ENCODE results near the gene ARL8A. TPM values are rescaled to one million over a fixed set of nuclear protein-coding genes. Genes with fewer than 3 reads are reported as not detected.
"Not testable (repeated sequence)": the region's sequence is repeated elsewhere in the genome, so short reads cannot be mapped to it uniquely, and the experiment has no call there.

The ARL8A gene
- polyA plus RNA-seq, 5 donors, result 36.5 to 47.3 (median 43.8) TPM

GRCh38 chr1:202161151-202162046 lies 16.9 kb upstream of the ARL8A start:
- DNase-seq, result no peak

DNA sequence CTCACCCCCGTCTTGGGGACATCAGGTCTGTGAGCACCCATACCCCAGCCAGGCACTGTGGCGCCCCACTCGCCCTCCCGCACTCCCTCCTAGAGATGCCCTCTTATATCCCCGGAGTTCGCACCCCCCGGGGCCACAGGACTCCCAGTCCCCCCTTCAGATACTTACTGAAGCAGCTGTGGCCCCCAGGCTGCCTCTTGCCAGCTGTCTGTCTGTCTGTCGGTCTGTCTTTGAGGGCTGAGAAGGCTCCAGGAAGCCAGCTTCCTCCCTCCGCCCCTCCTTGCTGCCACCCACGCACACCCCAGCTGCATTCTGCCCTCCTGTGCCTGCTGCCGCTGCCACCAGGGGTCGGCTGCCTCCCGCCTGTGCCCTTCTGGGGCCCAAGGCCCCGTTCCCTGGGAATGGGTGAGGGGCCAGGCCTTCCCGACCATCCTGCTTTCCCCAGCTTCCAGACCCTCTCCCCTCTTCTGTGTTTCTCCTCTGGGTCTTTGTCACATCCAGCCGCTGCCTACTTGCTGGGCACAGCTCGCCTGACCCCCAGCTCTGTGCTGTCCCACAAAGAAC lies 15.9 kb upstream of the ARL8A start, which contains the start of gene PTPN7:
PTPN7 (minus strand) TSS at position 226 of the 564 bp plus-strand sequence. CDS start 1,200 bp downstream, outside the sequence.
- DNase-seq, result no peak

GRCh38 chr1:202159534-202160371 lies 15.2 kb upstream of the ARL8A start:
- no peak for DNase-seq

DNA sequence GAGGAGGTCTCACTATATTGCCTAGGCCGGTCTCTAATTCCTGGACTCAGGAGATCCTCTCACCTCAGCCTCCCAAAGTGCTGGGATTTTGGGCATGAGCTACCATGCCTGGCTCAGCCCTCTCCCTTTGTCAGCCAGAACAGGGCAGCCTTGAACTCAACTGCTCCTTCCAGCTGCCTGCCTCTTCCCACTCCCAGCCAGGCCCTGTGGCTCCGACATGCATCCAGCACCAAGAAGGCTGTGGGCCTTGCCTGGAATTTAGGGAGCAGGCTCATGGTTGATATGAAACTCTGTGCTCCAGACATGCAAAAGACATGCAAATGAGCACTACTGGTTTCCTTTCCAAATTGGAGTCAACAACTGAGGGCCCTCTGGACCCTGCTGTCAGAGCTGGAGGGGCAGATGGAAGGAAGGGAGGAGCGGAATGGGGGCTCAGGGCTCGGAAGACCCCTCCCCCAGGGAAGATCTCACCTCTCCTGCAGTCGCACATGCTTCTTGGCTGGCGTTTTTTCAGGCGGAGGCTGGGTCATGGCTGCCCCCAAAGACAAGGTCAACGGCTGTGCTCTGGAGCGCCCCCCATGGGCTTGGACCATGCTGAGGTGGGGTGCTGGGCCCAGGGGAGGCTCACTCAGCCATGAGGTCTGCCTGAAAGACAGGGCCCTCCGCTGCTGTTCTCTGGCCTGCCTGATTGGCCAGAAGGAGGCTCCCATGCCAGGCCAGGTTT lies 14.4 kb upstream of the ARL8A start:
- DNase-seq, result no peak

GRCh38 chr1:202157945-202158344 lies 13.4 kb upstream of the ARL8A start:
- no peak for DNase-seq

GRCh38 chr1:202156590-202156989 lies 12.1 kb upstream of the ARL8A start:
- no peak for DNase-seq

GRCh38 chr1:202155478-202156021 lies 11.0 kb upstream of the ARL8A start:
- no peak for DNase-seq

DNA sequence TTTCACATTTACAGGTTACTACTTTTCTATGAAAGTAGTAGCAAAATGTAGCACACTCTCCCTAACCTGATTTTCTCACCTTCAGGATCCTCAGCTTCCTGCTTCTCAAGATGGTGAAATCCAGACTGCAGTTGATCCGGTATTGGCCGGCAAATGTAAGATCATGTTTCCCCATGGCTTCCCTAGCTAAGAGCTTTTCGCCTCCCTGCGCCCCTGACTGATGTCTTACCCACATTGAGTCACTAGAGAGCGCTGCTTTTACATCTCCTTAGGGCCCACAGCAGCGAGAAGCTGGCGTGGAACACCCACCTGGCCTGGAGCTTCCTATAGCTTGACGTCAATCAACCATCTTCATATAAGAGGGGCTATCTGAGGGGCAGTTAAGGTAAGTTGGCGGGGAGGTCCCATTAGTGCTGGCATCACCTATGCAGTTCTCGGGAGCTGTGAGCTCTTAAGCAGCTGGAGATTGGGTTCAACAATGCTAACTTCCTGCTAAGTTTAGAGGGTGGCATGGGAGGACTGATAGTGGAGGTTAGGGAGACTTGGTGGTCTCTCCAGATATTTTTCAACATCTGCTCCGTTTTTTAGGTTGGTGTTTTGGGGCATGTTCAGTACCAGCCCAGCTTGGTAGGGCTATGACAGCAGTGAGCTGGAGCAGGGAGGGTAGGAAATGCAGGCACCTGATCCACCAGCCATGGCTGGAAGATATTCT lies 10.4 kb upstream of the ARL8A start:
- DNase-seq, result peak in 1 of 2 donors; percentile 55

DNA sequence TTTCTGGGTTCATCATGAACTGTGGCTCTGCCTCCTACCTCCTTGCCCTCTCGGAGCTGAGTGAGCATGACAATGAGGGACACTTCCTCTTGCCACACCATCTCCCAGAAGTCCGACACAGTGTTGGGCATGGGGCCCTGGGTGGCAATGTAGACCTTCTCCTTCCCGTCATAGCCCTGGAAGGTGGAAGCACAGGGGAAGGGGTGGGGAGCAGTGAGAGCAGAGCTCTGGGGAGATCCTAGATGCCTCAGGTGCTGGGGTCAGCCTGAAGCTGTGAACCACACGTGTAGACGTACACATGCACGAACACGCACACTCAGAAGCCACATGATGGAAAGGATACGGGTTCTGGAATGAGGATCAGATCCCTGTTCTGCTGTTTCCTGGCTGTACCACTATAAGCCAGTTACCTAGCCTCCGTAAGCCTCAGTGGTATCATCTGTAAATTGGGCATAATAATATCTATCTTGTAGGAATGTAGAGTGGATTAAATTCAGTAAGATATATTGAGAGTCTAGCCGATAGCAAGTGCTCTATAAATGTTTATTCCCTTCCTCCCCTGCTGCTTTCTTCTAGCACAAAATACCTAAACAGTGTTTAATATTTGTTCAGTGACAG lies 9.7 kb upstream of the ARL8A start:
- DNase-seq, result no peak

GRCh38 chr1:202153284-202153683 lies 8.7 kb upstream of the ARL8A start:
- no peak for DNase-seq

GRCh38 chr1:202152399-202152798 lies 7.9 kb upstream of the ARL8A start:
- DNase-seq, result no peak

GRCh38 chr1:202151045-202151444 lies 6.5 kb upstream of the ARL8A start:
- DNase-seq, result no peak

DNA sequence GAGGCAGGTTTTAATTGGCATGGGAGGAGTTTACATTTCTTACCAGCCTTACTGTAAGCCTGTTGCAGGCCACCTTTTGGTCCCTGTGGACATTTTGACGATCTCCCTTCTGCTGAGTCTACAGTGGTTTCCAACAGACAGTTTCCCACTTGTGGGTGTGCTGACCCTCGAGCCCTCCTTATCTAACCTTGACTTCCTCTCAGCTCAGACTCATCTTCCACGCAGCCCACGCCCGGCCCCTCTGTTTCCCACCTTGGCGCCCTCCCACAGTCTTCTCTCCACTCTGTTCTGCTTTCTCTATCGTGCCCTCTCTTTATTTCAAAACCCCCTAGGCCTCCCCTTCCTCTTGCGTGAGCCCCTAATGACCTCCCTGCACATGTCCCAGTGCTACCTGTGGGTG lies 6.1 kb upstream of the ARL8A start:
- no peak for DNase-seq

DNA sequence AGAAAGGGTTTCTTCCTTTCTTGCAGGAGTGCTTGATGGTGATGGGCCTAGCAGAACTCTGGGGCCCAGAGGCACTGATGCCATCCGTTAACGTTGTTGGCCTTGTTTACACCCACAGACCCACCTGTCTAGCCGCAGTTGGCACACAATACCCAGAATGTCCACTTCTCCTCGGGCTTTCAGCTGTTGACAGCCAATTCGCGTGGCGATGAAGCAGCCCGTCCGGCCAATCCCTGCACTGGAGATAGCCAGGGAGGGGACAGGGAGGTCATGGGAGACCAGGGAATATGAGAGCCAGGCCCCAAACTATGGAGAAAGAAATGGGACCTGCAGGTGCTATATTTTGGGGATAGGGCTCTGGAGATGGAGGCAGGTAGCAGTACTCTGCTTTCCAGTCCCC lies 5.7 kb upstream of the ARL8A start:
- DNase-seq, result no peak

DNA sequence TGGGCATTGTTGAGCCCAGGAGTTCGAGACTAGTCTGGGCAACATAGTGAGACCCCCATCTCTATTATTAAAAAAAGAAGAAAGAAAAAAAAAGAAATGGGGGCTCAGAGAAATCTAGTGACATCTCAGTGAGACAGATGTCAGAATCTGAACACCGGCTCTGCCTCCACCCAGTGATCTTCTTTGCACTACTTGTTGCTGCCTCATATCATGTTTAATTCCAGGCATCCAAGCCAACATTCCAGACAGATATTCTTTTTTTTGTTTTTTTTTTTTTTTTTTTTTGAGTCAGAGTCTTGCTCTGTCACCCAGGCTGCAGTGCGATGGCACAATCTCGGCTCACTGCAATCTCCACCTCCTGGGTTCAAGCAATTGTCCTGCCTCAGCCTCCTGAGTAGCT lies 5.0 kb upstream of the ARL8A start:
- no peak for DNase-seq

DNA sequence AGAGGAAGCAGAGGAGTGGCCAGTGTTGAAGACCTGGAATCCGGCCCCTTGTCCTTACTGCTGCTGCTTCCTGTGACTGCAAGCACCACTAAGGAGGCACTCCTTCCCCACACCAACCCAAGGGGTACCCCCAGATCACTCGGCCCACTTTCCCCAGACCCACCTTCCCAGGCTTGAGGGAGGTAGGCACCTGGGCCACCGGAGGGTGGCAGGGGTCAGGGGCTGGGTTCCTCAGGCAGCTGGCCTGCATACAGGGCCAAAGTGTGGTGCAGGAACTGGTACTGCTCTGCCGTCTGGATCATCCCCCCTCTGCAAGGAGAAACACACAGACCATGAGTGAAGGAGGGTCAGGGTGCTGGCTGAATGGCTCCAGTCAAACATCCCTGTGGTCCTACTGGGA lies 3.9 kb upstream of the ARL8A start:
- no peak for DNase-seq

- DNase-seq, result no peak
Observed at GRCh38 chr1:202146993-202147392, 2.5 kb upstream of the ARL8A start.

DNA sequence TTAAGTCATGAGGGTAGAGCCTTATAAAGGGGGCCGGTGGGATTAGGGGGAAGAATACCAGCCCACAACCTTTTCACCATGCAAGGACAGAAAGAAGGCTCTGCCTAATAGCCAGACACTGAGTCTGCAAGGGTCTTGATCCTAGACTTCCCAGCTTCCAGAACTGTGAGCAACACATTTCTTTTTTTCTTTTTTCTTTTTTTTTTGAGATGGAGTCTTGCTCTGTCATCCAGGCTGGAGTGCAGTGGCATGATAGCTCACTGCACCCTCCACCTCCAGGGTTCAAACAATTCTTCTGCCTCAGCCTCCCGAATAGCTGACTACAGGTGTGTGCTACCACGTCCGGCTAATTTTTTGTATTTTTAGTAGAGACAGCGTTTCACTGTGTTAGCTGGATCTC lies 1.7 kb upstream of the ARL8A start:
- DNase-seq, result no peak

DNA sequence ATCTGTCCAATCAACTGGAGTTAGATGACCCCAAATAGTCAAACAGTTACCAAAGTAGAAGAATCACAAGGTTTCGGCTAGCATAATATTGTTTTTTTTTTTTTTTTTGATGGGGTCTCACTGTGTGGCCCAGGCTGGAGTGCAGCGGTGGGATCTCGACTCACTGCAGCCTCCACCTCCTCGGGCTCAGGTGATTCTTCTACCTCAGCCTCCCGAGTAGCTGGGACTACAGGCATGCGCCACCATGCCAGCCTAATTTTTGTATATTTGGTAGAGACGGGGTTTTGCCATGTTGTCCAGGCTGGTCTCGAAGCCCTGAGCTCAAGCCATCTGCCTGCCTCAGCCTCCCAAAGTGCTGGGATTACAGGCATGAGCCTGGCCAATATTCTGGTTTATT lies 1.2 kb upstream of the ARL8A start:
- not testable (repeated sequence) for DNase-seq

DNA sequence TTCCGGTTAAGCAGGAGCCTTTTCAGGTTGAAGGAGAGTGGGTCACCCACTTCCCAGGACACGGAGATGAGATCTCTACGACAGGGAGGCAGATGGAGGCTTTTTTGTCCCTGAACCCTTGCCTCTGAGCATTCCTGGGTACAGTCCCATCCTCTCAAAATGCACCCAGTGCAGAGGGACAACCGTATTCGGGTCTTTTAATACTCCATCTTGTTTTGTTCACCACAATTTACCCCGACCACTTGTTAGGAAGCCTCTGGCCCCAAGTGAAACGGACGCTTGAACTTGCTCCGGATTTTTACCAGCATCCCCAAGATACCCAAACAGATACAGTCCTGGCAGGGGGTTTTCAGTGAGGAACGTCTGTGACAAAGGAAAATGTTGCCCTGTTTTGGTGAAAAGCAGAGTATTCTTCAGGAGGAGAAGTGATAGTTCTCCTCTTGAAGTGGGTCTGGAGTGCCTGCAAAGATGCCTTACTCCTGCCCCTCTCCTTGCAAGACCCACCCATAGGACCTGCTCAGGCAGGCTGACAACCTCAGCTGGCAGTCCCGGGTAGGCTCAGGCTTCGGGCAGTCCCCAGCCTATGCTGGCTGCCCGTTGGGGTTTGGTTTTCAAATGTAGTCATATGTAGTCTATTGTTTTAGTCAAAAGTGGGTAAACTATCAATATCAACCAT lies 669 bp upstream of the ARL8A start:
- DNase-seq, result no peak
